WERI-Rb-1 (cell line): ENCODE results near the gene GNAT3.

Experiments
- DNase-seq: peaks from one replicate; pipeline ENCODE4 v3.0.0-alpha.2; 2020
- H3K27ac ChIP-seq: fragments of 250-450 bp; sonication (Bioruptor Pico); 2 replicates; pipeline ENCODE4 v1.5.1; 2020; ENCODE audit warnings: mild to moderate bottlenecking, moderate library complexity
- H3K27me3 ChIP-seq: fragments of 250-450 bp; sonication (Bioruptor Pico); 2 replicates; pipeline ENCODE4 v1.5.1; 2021; ENCODE audit warnings: mild to moderate bottlenecking, low read depth, moderate library complexity; ENCODE audit not compliant: insufficient read depth, severe bottlenecking
- H3K36me3 ChIP-seq: fragments of 250-450 bp; sonication (Bioruptor Pico); 2 replicates; pipeline ENCODE4 v1.5.1; 2020; ENCODE audit warnings: mild to moderate bottlenecking, moderate library complexity
- H3K4me3 ChIP-seq: 2 replicates; pipeline ENCODE4 v1.5.1; 2011; ENCODE audit warnings: low read depth, mild to moderate bottlenecking, control low read depth, low read length
- H3K9me3 ChIP-seq: fragments of 250-450 bp; sonication (Bioruptor Pico); 2 replicates; pipeline ENCODE4 v1.5.1; 2021; ENCODE audit warnings: mild to moderate bottlenecking, moderate library complexity; ENCODE audit not compliant: severe bottlenecking
- CTCF ChIP-seq: IDR thresholded peaks from 2 replicates; pipeline ENCODE4 v1.5.1; 2011; ENCODE audit warnings: low read depth, mild to moderate bottlenecking, control low read depth, inconsistent platforms, low read length

The GNAT3 gene

GRCh38 chr7:80542398-80542797, 30.5 kb upstream of the GNAT3 start:
- H3K9me3 ChIP-seq: no peaks in the 10 kb centered on the region
- H3K27ac ChIP-seq: no peak overlapping the region
- H3K36me3 ChIP-seq: no peaks in the 10 kb centered on the region
- H3K27me3 ChIP-seq: no peaks in the 10 kb centered on the region
- DNase-seq: no peak
- no peak for TF ChIP-seq CTCF
- no peak overlapping the region for H3K4me3 ChIP-seq

- Histone ChIP-seq H3K27me3 (no peaks in the 10 kb centered on the region), H3K4me3 (no peak overlapping the region), H3K36me3 (no peaks in the 10 kb centered on the region), H3K9me3 (no peaks in the 10 kb centered on the region), H3K27ac (no peak overlapping the region)
- no peak for DNase-seq
- no peak for TF ChIP-seq CTCF
These were observed 29.0 kb upstream of the GNAT3 start for GRCh38 chr7:80540836-80541235.

GRCh38 chr7:80537091-80537490, 25.2 kb upstream of the GNAT3 start:
- H3K27ac ChIP-seq: no peak overlapping the region
- H3K27me3 ChIP-seq: no peaks in the 10 kb centered on the region
- no peak for TF ChIP-seq CTCF
- H3K9me3 ChIP-seq: no peaks in the 10 kb centered on the region
- H3K36me3 ChIP-seq: no peaks in the 10 kb centered on the region
- DNase-seq: no peak
- H3K4me3 ChIP-seq: no peak overlapping the region

- Histone ChIP-seq H3K4me3 (no peak overlapping the region), H3K27me3 (no peaks in the 10 kb centered on the region)
- TF ChIP-seq CTCF: no peak
These were observed 24.6 kb upstream of the GNAT3 start for GRCh38 chr7:80536426-80536825.

GRCh38 chr7:80533287-80533686, 21.4 kb upstream of the GNAT3 start:
- DNase-seq: no peak
- TF ChIP-seq CTCF: no peak
- no peaks in the 10 kb centered on the region for H3K36me3 ChIP-seq
- no peaks in the 10 kb centered on the region for H3K9me3 ChIP-seq
- no peaks in the 10 kb centered on the region for H3K27me3 ChIP-seq
- no peak overlapping the region for H3K4me3 ChIP-seq
- H3K27ac ChIP-seq: no peak overlapping the region

More at GRCh38 chr7:80536426-80536825, 24.6 kb upstream of the GNAT3 start:
- Histone ChIP-seq H3K36me3 (no peaks in the 10 kb centered on the region), H3K9me3 (no peaks in the 10 kb centered on the region), H3K27ac (no peak overlapping the region)
- no peak for DNase-seq

- no peaks in the 10 kb centered on the region for H3K27me3 ChIP-seq
- H3K9me3 ChIP-seq: no peaks in the 10 kb centered on the region
- no peak overlapping the region for H3K4me3 ChIP-seq
- TF ChIP-seq CTCF: no peak
- no peaks in the 10 kb centered on the region for H3K36me3 ChIP-seq
- DNase-seq: no peak
- H3K27ac ChIP-seq: no peak overlapping the region
These were observed 20.3 kb upstream of the GNAT3 start for GRCh38 chr7:80532153-80532552.
